Measurements from ENCODE around the gene MLH3.

The MLH3 gene

GRCh38 chr14:75050852-75051555 is at the start of gene MLH3:
TSS of gene MLH3 (minus strand) at chr14:75051467. CDS start at chr14:75049655, 1,812 bp downstream.
- peak within 1 kb of the TSS; percentile 80 for H3K27ac ChIP-seq
- TF ChIP-seq CTCF (conservative IDR thresholded peaks at IDR 0.05; ENCODE audit: low read depth), result no peak
- POLR2A ChIA-PET (ENCODE audit: low non-redundant PET), result interaction anchor here (0.6 kb wide), 1 partner anchor 20 kb away, joined by 4 read pairs; no protein-coding TSS in a partner anchor
- CTCF ChIA-PET, result no interaction called here
- peak; percentile 93 for DNase-seq (ENCODE audit: low spot score)

- POLR2A ChIA-PET (ENCODE audit: low non-redundant PET), result no interaction called here
- H3K27ac ChIP-seq, result no peak overlapping the region
- TF ChIP-seq CTCF (conservative IDR thresholded peaks at IDR 0.05; ENCODE audit: low read depth), result no peak
- DNase-seq (ENCODE audit: low spot score), result no peak
- CTCF ChIA-PET, result interaction anchor here (0.5 to 0.6 kb wide), 2 partner anchors 11 to 17 kb away, joined by 3 to 4 read pairs; no protein-coding TSS in a partner anchor
Measured at GRCh38 chr14:75098682-75099081, 47.4 kb upstream of the MLH3 start.

GRCh38 chr14:75098212-75098611 is 46.9 kb upstream of the MLH3 start:
- ChIA-PET CTCF (interaction anchor here (0.5 to 0.6 kb wide), 2 partner anchors 11 to 17 kb away, joined by 3 to 4 read pairs; no protein-coding TSS in a partner anchor), POLR2A (ENCODE audit: low non-redundant PET) (no interaction called here)
- no peak overlapping the region for H3K27ac ChIP-seq
- TF ChIP-seq CTCF (conservative IDR thresholded peaks at IDR 0.05; ENCODE audit: low read depth), result no peak
- DNase-seq (ENCODE audit: low spot score), result no peak

- H3K27ac ChIP-seq, result no peak overlapping the region
- TF ChIP-seq CTCF (conservative IDR thresholded peaks at IDR 0.05; ENCODE audit: low read depth), result no peak
- ChIA-PET POLR2A (ENCODE audit: low non-redundant PET) (no interaction called here), CTCF (interaction anchor here (0.6 kb wide), 1 partner anchor 9 kb away, joined by 4 read pairs; no protein-coding TSS in a partner anchor)
- DNase-seq (ENCODE audit: low spot score), result no peak
Measured at GRCh38 chr14:75096959-75097358, 45.7 kb upstream of the MLH3 start.

- no peak for TF ChIP-seq CTCF (conservative IDR thresholded peaks at IDR 0.05; ENCODE audit: low read depth)
- CTCF ChIA-PET, result interaction anchor here (0.5 to 0.6 kb wide), 2 partner anchors 147 to 261 kb away, joined by 3 read pairs; no protein-coding TSS in a partner anchor
- no peak overlapping the region for H3K27ac ChIP-seq
- no peak for DNase-seq (ENCODE audit: low spot score)
- POLR2A ChIA-PET (ENCODE audit: low non-redundant PET), result no interaction called here
Measured at GRCh38 chr14:75095690-75096089, 44.4 kb upstream of the MLH3 start.

- CTCF ChIA-PET, result interaction anchor here (0.5 kb wide), 1 partner anchor 143 kb away, joined by 4 read pairs; no protein-coding TSS in a partner anchor
- no peak for DNase-seq (ENCODE audit: low spot score)
- no peak overlapping the region for H3K27ac ChIP-seq
- TF ChIP-seq CTCF (conservative IDR thresholded peaks at IDR 0.05; ENCODE audit: low read depth), result no peak
- POLR2A ChIA-PET (ENCODE audit: low non-redundant PET), result no interaction called here
Measured at GRCh38 chr14:75094896-75095295, 43.6 kb upstream of the MLH3 start.
